GM12801 (cell line): ENCODE data around the gene MRPL33.

Source experiments
- TF ChIP-seq, protein P1 (sequence below): IDR thresholded peaks from one replicate; pipeline ENCODE4 v1.5.1; 2011; ENCODE audit warnings: control low read depth; ENCODE audit not compliant: insufficient read length; ENCODE audit errors: extremely low read depth

The MRPL33 gene

DNA sequence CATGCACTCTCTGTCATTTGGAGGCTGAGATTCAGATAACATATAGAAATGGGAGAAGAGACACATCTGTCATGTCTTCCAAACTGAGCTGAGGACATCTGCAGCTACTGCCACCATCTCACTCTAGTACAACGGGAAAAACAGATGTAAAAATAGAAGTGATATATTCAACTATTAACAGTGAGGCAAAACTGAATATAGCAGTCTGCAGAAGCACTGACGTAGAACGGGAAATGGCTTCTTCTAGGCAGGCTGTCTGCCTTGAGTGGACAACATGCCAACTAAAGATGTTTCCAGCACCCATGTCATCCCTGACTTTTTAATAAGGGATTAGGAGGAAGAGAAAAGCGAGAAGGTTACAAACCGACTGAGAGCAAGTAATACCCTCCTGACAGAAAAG is 51.6 kb downstream of the MRPL33 start:
- TF ChIP-seq, protein P1, sequence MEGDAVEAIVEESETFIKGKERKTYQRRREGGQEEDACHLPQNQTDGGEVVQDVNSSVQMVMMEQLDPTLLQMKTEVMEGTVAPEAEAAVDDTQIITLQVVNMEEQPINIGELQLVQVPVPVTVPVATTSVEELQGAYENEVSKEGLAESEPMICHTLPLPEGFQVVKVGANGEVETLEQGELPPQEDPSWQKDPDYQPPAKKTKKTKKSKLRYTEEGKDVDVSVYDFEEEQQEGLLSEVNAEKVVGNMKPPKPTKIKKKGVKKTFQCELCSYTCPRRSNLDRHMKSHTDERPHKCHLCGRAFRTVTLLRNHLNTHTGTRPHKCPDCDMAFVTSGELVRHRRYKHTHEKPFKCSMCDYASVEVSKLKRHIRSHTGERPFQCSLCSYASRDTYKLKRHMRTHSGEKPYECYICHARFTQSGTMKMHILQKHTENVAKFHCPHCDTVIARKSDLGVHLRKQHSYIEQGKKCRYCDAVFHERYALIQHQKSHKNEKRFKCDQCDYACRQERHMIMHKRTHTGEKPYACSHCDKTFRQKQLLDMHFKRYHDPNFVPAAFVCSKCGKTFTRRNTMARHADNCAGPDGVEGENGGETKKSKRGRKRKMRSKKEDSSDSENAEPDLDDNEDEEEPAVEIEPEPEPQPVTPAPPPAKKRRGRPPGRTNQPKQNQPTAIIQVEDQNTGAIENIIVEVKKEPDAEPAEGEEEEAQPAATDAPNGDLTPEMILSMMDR = no peak

DNA sequence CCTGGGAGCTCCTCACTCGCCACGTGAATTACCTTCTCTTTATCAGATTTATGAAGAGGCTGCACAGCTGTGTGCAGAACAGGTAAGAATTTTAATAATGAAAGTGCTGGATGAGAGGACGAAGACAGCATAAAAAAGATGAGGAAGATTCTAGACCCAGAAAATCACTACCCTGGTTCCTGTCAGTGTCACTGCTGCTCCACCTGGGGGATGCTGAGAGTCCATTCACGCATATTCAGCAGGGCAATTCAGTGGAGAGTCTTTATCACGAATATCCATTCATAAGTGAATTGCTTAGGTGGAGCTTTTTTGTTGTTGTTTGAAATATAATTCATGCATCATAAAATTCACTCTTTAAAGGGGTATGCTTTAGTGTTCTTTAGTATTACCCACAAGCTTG is 52.0 kb downstream of the MRPL33 start:
- TF ChIP-seq, protein P1 = no peak

DNA sequence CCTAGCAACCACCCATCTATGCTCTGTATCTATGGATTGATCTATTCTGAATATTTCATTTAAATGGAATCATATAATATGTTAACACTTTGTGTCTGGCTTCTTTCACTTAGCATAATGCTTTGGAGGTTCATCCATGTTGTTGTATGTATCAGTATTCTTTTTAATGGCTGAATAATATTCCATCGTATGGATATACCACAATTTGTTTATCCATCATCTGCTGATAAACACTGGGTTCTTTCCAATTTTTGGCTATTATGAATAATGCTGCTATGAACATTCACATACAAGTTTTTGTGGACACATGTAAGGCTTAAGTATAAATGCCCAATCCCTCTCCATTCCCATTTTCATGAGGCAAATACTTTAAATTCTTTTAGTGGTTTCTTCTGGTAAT is 52.9 kb downstream of the MRPL33 start:
- TF ChIP-seq, protein P1 = no peak

DNA sequence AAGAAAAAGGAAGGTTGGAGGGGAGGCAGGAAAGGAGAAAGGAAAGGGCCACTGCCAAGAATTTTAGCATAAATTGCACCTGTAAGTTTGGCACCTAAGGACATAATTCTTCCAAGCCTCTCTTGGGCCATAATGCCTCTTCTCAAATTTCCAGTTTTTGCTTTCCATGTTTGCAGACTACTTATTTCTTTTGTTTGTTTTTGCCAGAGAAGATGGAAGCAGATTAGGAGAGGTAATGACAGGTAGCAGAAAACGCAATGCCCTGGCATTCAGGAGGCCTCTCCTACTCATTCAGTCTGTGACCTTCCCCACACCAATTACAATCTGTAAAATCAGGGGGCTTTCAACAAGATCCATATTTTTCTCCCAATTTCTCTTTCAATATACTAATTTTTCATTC is 56.8 kb downstream of the MRPL33 start:
- TF ChIP-seq, protein P1 = no peak
